ENCODE results near the gene FKBP1B.

FKBP1B gene

DNA sequence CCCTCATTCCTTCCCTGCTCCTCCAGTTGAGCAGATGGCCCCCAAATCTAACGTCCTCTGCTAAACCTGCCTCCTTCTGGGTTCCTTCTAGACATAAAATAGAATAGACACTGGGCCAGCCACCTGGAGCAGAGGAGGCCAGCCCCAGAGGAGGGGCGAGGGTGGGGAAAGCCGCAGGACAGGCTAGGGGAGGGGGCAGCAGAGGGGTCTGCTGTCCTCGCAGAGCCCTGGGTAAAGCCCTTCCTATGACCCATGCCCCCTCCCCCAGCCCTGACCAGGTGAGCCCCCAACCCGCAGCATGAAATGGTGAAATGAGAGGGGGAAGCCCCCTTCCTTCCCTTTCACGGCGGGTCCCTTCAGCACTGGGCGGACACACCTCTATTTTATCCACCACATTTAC is 31.8 kb upstream of the FKBP1B start:
- H3K4me3 ChIP-seq (ENCODE audit: low read length): no peak overlapping the region
- DNase-seq (ENCODE audit: low read depth): no peak
- TF ChIP-seq, protein P1, sequence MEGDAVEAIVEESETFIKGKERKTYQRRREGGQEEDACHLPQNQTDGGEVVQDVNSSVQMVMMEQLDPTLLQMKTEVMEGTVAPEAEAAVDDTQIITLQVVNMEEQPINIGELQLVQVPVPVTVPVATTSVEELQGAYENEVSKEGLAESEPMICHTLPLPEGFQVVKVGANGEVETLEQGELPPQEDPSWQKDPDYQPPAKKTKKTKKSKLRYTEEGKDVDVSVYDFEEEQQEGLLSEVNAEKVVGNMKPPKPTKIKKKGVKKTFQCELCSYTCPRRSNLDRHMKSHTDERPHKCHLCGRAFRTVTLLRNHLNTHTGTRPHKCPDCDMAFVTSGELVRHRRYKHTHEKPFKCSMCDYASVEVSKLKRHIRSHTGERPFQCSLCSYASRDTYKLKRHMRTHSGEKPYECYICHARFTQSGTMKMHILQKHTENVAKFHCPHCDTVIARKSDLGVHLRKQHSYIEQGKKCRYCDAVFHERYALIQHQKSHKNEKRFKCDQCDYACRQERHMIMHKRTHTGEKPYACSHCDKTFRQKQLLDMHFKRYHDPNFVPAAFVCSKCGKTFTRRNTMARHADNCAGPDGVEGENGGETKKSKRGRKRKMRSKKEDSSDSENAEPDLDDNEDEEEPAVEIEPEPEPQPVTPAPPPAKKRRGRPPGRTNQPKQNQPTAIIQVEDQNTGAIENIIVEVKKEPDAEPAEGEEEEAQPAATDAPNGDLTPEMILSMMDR (conservative IDR thresholded peaks at IDR 0.05; ENCODE audit: low read depth, low read length): no peak

DNA sequence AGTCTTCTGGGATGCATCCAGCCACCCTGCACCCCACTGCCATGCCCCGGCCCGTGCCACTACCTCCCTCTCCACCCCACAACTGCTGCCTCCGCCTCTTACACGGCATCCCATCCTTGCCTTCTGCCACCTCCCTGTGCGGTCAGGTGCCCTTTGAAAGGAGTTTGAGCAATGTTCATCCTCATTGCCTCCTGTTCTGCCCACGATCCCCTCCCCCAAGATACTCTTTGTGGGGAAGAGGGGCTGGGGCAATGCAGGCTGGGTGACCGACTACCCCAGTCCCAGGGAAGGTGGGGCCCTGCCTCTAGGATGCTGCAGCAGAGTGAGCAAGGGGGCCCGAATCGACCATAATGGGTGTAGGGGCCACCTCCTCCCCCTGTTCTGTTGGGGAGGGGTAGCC is 31.3 kb upstream of the FKBP1B start:
- TF ChIP-seq, protein P1 (conservative IDR thresholded peaks at IDR 0.05; ENCODE audit: low read depth, low read length): no peak
- H3K4me3 ChIP-seq (ENCODE audit: low read length): no peak overlapping the region
- no peak for DNase-seq (ENCODE audit: low read depth)

DNA sequence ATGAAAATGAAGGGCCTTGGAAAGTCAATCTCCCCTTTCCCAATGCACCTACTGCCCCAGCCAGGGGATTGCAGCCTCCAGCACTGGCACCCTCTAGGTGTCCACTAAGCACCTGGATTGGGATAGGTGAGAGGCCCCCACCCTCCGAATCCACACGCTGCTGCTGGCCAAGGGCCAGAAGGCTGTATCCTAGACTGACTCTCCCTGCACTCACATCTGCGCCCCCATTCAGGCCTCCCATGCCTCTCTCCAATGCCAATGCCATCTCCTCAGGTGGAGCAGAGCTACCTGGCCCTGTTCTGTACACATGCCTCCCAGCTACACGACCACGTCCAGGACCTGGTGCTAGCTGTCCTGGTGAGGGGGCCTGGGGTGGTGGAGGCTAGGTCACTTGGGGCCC is 29.8 kb upstream of the FKBP1B start:
- TF ChIP-seq, protein P1 (conservative IDR thresholded peaks at IDR 0.05; ENCODE audit: low read depth, low read length): no peak
- DNase-seq (ENCODE audit: low read depth): no peak
- no peak overlapping the region for H3K4me3 ChIP-seq (ENCODE audit: low read length)

DNA sequence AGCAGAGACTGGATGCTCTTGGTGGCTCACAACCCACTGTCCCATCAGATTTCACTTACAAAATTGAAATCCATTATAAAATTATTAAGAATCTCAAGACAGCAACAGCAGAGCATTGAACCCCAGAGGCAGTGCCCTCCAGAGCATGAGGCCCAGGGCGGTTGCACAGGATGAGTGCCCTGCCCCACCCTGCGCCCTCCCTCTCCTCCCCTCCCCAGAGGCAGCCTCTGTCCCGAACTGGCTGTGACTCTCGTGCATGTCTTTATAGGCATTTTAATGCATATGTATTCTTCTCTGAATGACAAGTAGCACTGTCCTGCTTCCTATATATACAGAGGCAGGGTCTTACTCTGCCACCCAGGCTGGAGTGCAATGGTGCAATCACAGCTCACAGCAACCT is 29.3 kb upstream of the FKBP1B start:
- DNase-seq (ENCODE audit: low read depth): no peak
- H3K4me3 ChIP-seq (ENCODE audit: low read length): no peak overlapping the region
- TF ChIP-seq, protein P1 (conservative IDR thresholded peaks at IDR 0.05; ENCODE audit: low read depth, low read length): no peak

DNA sequence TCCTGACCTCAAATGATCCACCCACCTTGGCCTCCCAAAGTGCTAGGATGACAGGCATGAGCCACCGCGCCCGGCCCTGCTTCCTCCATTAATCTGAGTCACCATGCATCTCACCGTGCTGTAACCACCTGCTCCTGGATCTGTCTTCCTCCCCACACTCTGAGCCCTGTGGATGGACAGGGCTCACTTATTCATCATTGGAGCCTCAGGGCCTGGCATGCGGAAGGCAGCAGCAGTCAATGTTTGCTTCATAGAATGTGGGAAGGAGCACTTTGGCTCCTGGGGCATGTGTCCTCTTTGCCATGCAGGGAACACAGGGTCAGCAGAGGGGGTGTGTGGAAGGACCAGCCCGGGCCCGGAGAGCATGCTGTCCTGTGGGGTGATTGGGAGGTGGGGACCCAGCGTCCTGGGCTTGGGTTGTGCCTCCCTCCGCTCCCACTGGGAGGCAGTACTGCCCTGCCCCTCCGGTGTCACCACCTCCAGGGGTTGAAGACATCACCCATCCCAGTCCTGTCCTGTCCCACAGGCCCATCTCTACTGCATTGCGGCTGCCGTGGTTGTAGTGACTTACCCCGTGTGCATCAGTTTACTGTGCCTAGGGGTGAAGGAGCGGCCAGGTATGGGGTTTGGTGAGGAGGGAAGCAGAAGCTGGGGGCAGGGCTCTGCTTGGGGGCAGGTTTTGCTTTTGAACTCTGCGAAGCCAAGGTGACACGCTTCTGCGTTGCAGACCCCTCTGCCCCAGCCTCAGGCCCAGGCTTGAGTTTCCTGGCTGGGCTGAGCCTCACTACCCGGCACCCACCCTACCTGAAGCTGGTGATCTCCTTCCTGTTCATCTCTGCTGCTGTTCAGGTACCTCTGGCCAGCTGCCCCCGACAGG is 28.2 kb upstream of the FKBP1B start:
- no peak for DNase-seq (ENCODE audit: low read depth)
- no peak overlapping the region for H3K4me3 ChIP-seq (ENCODE audit: low read length)
- TF ChIP-seq, protein P1 (conservative IDR thresholded peaks at IDR 0.05; ENCODE audit: low read depth, low read length): peak; percentile 37

DNA sequence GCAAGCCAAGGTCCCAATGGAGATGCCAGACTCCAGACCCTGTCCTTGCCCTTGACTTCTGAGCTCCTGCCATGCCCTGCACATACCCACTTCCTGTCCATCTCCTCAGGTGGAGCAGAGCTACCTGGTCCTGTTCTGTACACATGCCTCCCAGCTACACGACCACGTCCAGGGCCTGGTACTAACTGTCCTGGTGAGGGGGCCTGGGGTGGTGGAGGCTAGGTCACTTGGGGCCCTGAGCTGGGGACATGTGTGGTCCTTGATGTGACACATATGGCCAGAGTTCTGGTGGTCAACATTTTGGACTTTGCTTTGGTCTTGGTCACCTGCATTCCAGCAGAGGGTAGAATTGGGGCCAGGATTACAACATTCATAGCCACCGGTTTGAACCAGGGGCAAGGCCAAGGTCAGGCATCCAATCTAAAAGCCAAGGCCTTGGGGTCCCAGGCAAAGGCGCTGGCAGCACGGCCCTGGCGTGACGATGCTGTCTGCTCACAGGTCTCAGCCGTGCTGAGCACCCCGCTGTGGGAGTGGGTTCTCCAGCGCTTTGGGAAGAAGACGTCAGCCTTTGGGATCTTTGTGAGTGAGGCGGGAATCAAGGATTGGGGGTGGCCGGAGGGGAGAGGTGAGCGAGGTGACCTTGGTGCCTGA is 27.1 kb upstream of the FKBP1B start:
- TF ChIP-seq, protein P1 (conservative IDR thresholded peaks at IDR 0.05; ENCODE audit: low read depth, low read length): no peak
- no peak for DNase-seq (ENCODE audit: low read depth)
- H3K4me3 ChIP-seq (ENCODE audit: low read length): no peak overlapping the region
